ENCODE measurements around the gene ASCC1. TPM values are rescaled to one million over a fixed set of nuclear protein-coding genes. Genes with fewer than 3 reads are reported as not detected.
A peak's percentile ranks its signal among the peaks of the same experiment; 100 is the strongest.

Gene ASCC1
- total RNA-seq, 2 donors from 2014 or later, result 27.2 to 37.0 TPM

GRCh38 chr10:72067463-72068125 is 148.5 kb downstream of the ASCC1 start:
- Histone ChIP-seq H3K27ac (no peak overlapping the region), H3K36me3 (no peaks in the 10 kb centered on the region), H3K4me1 (peaks cover 0 to 31% of the 10 kb centered on the region in 2 donors), H3K9me3 (no peaks in the 10 kb centered on the region), H3K4me3 (no peak overlapping the region), H3K27me3 (no peaks in the 10 kb centered on the region)
- DNase-seq (ENCODE audit: low spot score), result no peak
- TF ChIP-seq CTCF (IDR thresholded peaks at IDR 0.05), result no peak

DNA sequence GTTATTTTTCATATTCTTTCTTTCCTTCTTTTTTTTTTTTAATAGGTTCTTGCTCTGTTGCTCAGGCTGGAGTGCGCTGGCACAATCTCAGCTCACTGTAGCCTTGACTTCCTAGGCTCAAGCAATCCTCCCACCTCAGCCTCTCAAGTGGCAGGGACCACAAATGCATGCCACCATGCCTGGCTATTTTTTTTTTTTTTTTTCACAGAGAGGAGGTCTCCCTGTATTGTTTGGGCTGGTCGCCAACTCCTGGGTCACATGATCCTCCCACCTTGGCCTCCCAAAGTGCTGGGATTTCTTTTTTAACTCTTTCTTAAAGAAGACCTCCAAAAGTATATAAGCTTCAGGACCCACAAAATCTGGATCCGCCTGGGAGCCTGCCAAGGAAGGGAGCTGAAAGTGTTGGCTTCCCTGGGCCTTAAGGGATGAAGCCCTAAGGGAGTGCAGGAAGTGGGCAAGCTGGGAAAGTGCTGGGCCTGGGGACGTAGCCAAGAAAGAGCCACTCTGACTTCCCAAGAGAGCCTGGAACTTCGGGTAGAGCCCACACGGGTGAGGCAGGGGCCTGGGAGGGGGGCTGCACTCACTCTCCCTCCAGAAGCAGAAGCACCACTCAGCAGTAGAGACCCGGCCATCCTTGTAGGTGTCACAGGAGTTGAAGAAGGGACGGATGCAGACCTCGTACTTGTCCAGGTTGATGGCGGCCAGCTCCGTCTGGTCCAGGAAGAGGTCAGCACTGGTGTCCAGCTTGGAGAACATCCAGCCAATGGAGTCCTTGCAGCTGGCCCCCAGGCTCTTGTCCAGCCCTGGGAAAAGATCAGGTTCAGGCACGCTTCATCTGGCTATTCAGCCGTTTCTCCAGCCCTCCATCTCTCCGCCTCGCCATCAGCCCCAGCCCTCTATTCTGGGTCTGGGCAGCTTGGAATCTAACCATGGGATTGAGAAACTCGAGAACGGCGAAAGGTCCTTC is 149.5 kb downstream of the ASCC1 start:
- H3K4me3 ChIP-seq, result no peak overlapping the region
- no peak overlapping the region for H3K27ac ChIP-seq
- no peaks in the 10 kb centered on the region for H3K9me3 ChIP-seq
- no peak for DNase-seq (ENCODE audit: low spot score)
- H3K36me3 ChIP-seq, result no peaks in the 10 kb centered on the region
- TF ChIP-seq CTCF (IDR thresholded peaks at IDR 0.05), result no peak
- peaks cover 0 to 31% of the 10 kb centered on the region in 2 donors for H3K4me1 ChIP-seq
- H3K27me3 ChIP-seq, result no peaks in the 10 kb centered on the region

DNA sequence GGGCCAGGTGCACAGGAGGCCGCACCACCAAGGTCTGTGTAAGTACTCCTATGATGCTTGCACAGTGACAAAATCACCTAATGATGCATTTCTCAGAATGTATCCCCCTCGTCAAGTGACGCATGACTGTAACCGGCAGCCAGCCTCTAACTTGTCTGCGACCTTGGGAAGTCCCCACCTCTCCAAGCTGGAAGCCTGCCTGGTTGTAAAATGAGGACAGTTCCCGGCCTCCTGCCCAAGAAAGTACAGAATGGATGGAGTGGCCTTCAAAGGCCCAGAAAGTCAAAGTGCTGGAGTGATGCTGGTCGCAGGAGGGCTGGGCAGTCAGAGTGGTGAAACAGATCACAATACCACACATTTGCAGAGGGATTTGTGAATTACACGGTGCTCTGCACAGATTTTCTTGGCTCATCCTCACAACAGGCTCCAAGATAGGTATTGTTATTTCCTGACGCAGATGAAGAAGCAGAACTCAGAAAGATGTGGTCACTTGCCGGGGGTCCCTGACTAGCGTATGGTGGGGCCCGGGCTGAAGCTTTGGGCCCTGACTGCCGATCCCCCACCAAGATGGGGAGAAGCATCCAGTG is 150.5 kb downstream of the ASCC1 start:
- Histone ChIP-seq H3K4me3 (no peak overlapping the region), H3K4me1 (peaks cover 0 to 31% of the 10 kb centered on the region in 2 donors), H3K36me3 (no peaks in the 10 kb centered on the region), H3K27me3 (no peaks in the 10 kb centered on the region), H3K9me3 (no peaks in the 10 kb centered on the region), H3K27ac (peak overlapping the region in 1 of 2 donors; percentile 25)
- TF ChIP-seq CTCF (IDR thresholded peaks at IDR 0.05), result no peak
- no peak for DNase-seq (ENCODE audit: low spot score)

DNA sequence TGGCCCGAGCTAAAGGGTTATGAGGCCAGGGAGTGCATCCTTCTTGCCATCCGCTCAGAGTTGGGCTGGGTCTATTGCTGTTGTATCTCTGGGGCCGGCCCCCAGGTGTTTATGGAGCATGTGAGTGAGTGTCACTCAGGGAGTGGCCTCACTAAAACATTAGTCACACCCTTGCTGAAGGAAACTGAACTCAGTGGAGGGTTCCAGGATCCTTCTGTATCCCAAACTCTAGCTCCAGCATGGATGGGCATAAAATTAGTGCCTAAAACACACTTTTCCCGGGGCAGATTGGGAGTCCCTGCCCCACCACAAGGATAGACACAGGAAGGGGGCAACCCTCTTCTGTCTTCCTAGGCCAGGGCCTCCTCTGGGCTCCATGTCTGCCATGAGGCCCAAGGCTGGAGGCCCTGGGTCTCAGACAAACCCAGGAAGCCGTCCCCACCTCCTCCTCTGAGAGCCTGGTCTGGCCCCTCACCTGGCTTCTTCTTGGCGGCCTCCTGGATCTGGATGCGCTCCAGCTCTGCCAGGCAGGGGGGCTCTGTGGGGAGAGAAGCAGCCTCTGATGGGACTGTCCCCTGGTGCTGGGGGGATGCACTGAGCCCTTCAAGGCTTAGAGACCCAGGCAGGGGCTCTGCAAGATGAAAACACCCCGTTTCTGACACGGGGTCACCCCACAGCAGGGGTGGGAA is 152.2 kb downstream of the ASCC1 start:
- Histone ChIP-seq H3K27me3 (no peaks in the 10 kb centered on the region), H3K4me1 (peaks cover 0 to 33% of the 10 kb centered on the region in 2 donors), H3K4me3 (no peak overlapping the region), H3K9me3 (no peaks in the 10 kb centered on the region), H3K36me3 (no peaks in the 10 kb centered on the region), H3K27ac (no peak overlapping the region)
- no peak for DNase-seq (ENCODE audit: low spot score)
- no peak for TF ChIP-seq CTCF (IDR thresholded peaks at IDR 0.05)

DNA sequence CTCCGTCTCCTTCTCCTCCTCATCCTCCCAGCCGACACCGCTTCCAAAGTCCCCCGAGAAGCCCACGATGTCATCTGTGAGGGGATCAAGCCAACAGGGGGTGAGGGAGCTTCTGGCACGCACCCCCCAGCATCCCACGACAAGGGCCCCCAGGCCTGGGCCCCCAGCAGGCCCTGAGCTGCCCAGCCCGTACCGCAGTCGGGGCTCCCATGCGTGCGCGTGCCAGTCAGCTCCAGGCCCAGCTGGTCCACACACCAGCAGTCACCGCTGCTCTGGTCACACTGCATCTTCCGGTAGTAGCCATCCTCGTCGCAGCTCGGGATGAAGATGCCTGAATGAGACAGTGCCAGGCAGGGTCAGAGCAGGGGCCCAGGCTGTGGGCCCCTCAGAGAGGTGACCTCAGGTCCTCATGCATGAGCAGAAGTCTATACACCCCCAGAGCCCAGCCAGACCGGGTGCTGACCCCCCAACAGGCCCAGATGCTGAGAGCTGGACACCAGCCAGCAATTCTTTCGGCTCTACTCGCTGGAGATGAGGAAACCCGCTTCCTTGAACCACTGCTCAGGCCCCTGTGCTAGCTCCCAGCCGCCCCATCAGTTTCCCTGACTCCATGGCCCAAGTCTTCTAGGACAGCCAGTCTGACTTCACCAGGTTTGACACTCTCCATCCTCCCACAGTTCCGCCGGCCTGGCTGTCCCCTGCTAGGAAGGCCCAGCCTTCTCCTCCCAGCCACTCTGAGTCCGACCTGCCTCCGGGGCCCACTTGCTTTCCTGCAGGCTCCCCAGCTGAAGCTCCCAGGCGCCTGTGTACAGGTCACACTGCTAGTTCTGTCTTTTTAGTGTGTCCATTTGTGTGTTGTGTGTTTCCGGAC is 153.0 kb downstream of the ASCC1 start:
- no peaks in the 10 kb centered on the region for H3K36me3 ChIP-seq
- no peak overlapping the region for H3K4me3 ChIP-seq
- H3K4me1 ChIP-seq, result peaks cover 0 to 33% of the 10 kb centered on the region in 2 donors
- no peaks in the 10 kb centered on the region for H3K27me3 ChIP-seq
- no peaks in the 10 kb centered on the region for H3K9me3 ChIP-seq
- no peak for DNase-seq (ENCODE audit: low spot score)
- TF ChIP-seq CTCF (IDR thresholded peaks at IDR 0.05), result no peak
- H3K27ac ChIP-seq, result no peak overlapping the region
